Liver (tissue), 9 donors: ENCODE results near the gene DUOXA1. TPM values are rescaled to one million over a fixed set of nuclear protein-coding genes. Genes with fewer than 3 reads are reported as not detected.
A peak's percentile ranks its signal among the peaks of the same experiment; 100 is the strongest.
"Not testable (repeated sequence)": the region's sequence is repeated elsewhere in the genome, so short reads cannot be mapped to it uniquely, and the experiment has no call there.

Source experiments
- DNase-seq: peaks from one replicate; pipeline ENCODE4 v3.0.0-alpha.2; 2017; ENCODE audit warnings: low spot score
- H3K27ac ChIP-seq, 2 donors: one replicate each; pipeline ENCODE4 v1.7.0; 2013; ENCODE audit warnings: inconsistent platforms in 2 of 2, low read length in 2 of 2, control low read depth in 1 of 2, low read depth in 1 of 2, mild to moderate bottlenecking in 1 of 2
- H3K27me3 ChIP-seq, 4 donors: one replicate each; pipeline versions ENCODE4 v1.6.1 to v1.7.0; 2013; ENCODE audit warnings: low read length in 3 of 4, inconsistent platforms in 1 of 4, mild to moderate bottlenecking in 1 of 4, moderate library complexity in 1 of 4; ENCODE audit not compliant: control insufficient read depth in 4 of 4, insufficient read depth in 4 of 4
- H3K36me3 ChIP-seq, 4 donors: one replicate each; pipeline versions ENCODE4 v1.6.1 to v1.7.0; 2013; ENCODE audit warnings: low read length in 3 of 4, mild to moderate bottlenecking in 3 of 4, low read depth in 1 of 4, moderate library complexity in 1 of 4; ENCODE audit not compliant: control insufficient read depth in 4 of 4, insufficient read depth in 3 of 4
- H3K4me1 ChIP-seq, 4 donors: one replicate each; pipeline versions ENCODE4 v1.6.1 to v1.7.0; 2013; ENCODE audit warnings: low read length in 3 of 4, mild to moderate bottlenecking in 3 of 4, moderate library complexity in 1 of 4; ENCODE audit not compliant: control insufficient read depth in 4 of 4, insufficient read depth in 4 of 4
- H3K4me3 ChIP-seq, 3 donors: one replicate each; pipeline versions ENCODE4 v1.6.1 to v1.7.0; 2013; ENCODE audit warnings: low read length in 3 of 3, control low read depth in 1 of 3, low read depth in 1 of 3, mild to moderate bottlenecking in 1 of 3
- H3K9ac ChIP-seq, 2 donors: one replicate each; pipeline ENCODE4 v1.7.0; 2013; ENCODE audit warnings: low read length in 2 of 2, mild to moderate bottlenecking in 2 of 2, moderate library complexity in 2 of 2, control low read depth in 1 of 2, low read depth in 1 of 2
- H3K9me3 ChIP-seq, 4 donors: one replicate each; pipeline versions ENCODE4 v1.6.1 to v1.7.0; 2013; ENCODE audit warnings: low read length in 3 of 4; ENCODE audit not compliant: control insufficient read depth in 4 of 4
- FOXA1 ChIP-seq: IDR thresholded peaks from 2 replicates; pipeline ENCODE4 v1.6.1; 2016; ENCODE audit warnings: antibody characterized with exemption
- FOXA2 ChIP-seq: IDR thresholded peaks from 2 replicates; pipeline ENCODE4 v1.6.1; 2016; ENCODE audit warnings: antibody characterized with exemption
- GABPA ChIP-seq, 2 donors: IDR thresholded peaks in 1 of 2; conservative IDR thresholded peaks in 1 of 2; 2 replicates each; pipeline ENCODE4 v1.6.1; 2016; ENCODE audit warnings: antibody characterized with exemption in 2 of 2, mild to moderate bottlenecking in 1 of 2, moderate library complexity in 1 of 2
- HNF4A ChIP-seq, 2 donors: conservative IDR thresholded peaks; 2 replicates each; pipeline ENCODE4 v1.6.1; 2016; ENCODE audit warnings: antibody characterized with exemption in 2 of 2, mild to moderate bottlenecking in 2 of 2
- HNF4G ChIP-seq: IDR thresholded peaks from 2 replicates; pipeline ENCODE4 v1.6.1; 2016; ENCODE audit warnings: antibody characterized with exemption
- JUND ChIP-seq, 2 donors: IDR thresholded peaks; 2 replicates each; pipeline ENCODE4 v1.6.1; 2016; ENCODE audit warnings: antibody characterized with exemption in 2 of 2
- MAX ChIP-seq: IDR thresholded peaks from 2 replicates; pipeline ENCODE4 v1.6.1; 2016; ENCODE audit warnings: antibody characterized with exemption
- NR2F2 ChIP-seq: IDR thresholded peaks from 2 replicates; pipeline ENCODE4 v1.6.1; 2016; ENCODE audit warnings: antibody characterized with exemption
- RAD21 ChIP-seq, 2 donors: IDR thresholded peaks; 2 replicates each; pipeline ENCODE4 v1.6.1; 2016; ENCODE audit warnings: antibody characterized with exemption in 2 of 2, mild to moderate bottlenecking in 2 of 2
- RXRA ChIP-seq, 2 donors: IDR thresholded peaks; 2 replicates each; pipeline ENCODE4 v1.6.1; 2017 to 2018; ENCODE audit warnings: antibody characterized with exemption in 2 of 2, mild to moderate bottlenecking in 1 of 2
- SP1 ChIP-seq: IDR thresholded peaks from 2 replicates; pipeline ENCODE4 v1.6.1; 2018; ENCODE audit warnings: antibody characterized with exemption, mild to moderate bottlenecking
- TAF1 ChIP-seq: conservative IDR thresholded peaks from 2 replicates; pipeline ENCODE4 v1.6.1; 2016; ENCODE audit warnings: antibody characterized with exemption, mild to moderate bottlenecking
- ZBTB33 ChIP-seq: IDR thresholded peaks from 2 replicates; pipeline ENCODE4 v1.6.1; 2016; ENCODE audit warnings: antibody characterized with exemption
- WGBS: extraction: QIAGEN DNeasy Blood & Tissue Kit; methylation state at CpG from one replicate; pipeline ENCODE4 v1.1.7; 2013; 5-methylcytosine and 5-hydroxymethylcytosine counted together
- polyA plus RNA-seq, 2 donors: library from polyadenylated mRNA; stranded (reverse) in 1 of 2; unstranded in 1 of 2; fragments of 200-250 nt in 1 of 2; fragments of >200 nt in 1 of 2; fragmentation: Nextera tagmentation in 1 of 2; extraction: Ambion mirVana in 1 of 2; gene quantifications; one replicate each; pipeline versions ENCODE4 v1.2.1 to v1.2.3, GENCODE V29; 2013 to 2015
- total RNA-seq, 2 donors: library from RNA; depleted of rRNA; stranded (reverse); fragments of >200 nt; gene quantifications; one replicate each; pipeline ENCODE4 v1.2.3, GENCODE V29; 2014
- TF ChIP-seq, protein P1 (sequence below): IDR thresholded peaks from 2 replicates; pipeline ENCODE4 v1.6.1; 2016; ENCODE audit warnings: antibody characterized with exemption
- donor health status: healthy.
- donor health status: healthy.
- donor health status: healthy.
- donor health status: healthy.
- donor health status: healthy.

The DUOXA1 gene
- total and polyA plus RNA-seq, 4 donors, result 0.02 TPM; not detected in 3

GRCh38 chr15:45139770-45140169, 10.1 kb upstream of the DUOXA1 start (continued):
- TF ChIP-seq TAF1 (no peak), FOXA1 (no peak), FOXA2 (no peak), JUND (IDR thresholded peaks at IDR 0.05) (no peak), HNF4A (conservative IDR thresholded peaks at IDR 0.05) (no peak), RAD21 (IDR thresholded peaks at IDR 0.05) (no peak)

GRCh38 chr15:45138814-45139765, 9.4 kb upstream of the DUOXA1 start:
- Histone ChIP-seq H3K4me1 (peaks cover 0 to 9% (median 7%) of the 10 kb centered on the region in 4 donors), H3K4me3 (no peak overlapping the region), H3K36me3 (no peaks in the 10 kb centered on the region), H3K9ac (no peak overlapping the region), H3K27me3 (peaks cover 0 to 3% (median 1%) of the 10 kb centered on the region in 4 donors), H3K27ac (no peak overlapping the region), H3K9me3 (no peaks in the 10 kb centered on the region)
- TF ChIP-seq HNF4G (no peak), RXRA (IDR thresholded peaks at IDR 0.05) (peak; percentile 56 to 73)
- 57% methylated on average over 12 of the region's 12 CpGs for WGBS
- DNase-seq, result no peak

GRCh38 chr15:45137703-45138102, 8.0 kb upstream of the DUOXA1 start:
- Histone ChIP-seq H3K4me1 (peaks cover 0 to 9% (median 7%) of the 10 kb centered on the region in 4 donors), H3K4me3 (no peak overlapping the region), H3K27me3 (peaks cover 0 to 3% (median 2%) of the 10 kb centered on the region in 4 donors), H3K9me3 (no peaks in the 10 kb centered on the region), H3K27ac (no peak overlapping the region), H3K36me3 (no peaks in the 10 kb centered on the region), H3K9ac (no peak overlapping the region)
- no peak for DNase-seq
- 89% methylated on average over 8 of the region's 8 CpGs for WGBS
- no peak for TF ChIP-seq RXRA (IDR thresholded peaks at IDR 0.05)
- no peak for TF ChIP-seq FOXA2
- no peak for TF ChIP-seq GABPA (IDR thresholded peaks at IDR 0.05 in 1 of 2, conservative IDR thresholded peaks at IDR 0.05 in 1 of 2)
- TF ChIP-seq JUND (IDR thresholded peaks at IDR 0.05), result no peak
- TF ChIP-seq NR2F2, result no peak
- no peak for TF ChIP-seq SP1
- TF ChIP-seq, protein P1, sequence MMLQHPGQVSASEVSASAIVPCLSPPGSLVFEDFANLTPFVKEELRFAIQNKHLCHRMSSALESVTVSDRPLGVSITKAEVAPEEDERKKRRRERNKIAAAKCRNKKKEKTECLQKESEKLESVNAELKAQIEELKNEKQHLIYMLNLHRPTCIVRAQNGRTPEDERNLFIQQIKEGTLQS, result no peak

- 40% methylated on average over 10 of the region's 10 CpGs for WGBS
These were observed 6.7 kb upstream of the DUOXA1 start for GRCh38 chr15:45136378-45136764.

GRCh38 chr15:45135705-45136377, 6.2 kb upstream of the DUOXA1 start:
- H3K4me1 ChIP-seq, H3K9ac ChIP-seq, DNase-seq, H3K27ac ChIP-seq, H3K9me3 ChIP-seq, H3K27me3 ChIP-seq, H3K4me3 ChIP-seq, H3K36me3 ChIP-seq: not testable (repeated sequence)
- 31% methylated on average over 9 of the region's 37 CpGs for WGBS

More at GRCh38 chr15:45136378-45136764, 6.7 kb upstream of the DUOXA1 start:
- Histone ChIP-seq H3K27ac (no peak overlapping the region), H3K4me3 (no peak overlapping the region), H3K4me1 (peaks cover 0 to 9% (median 7%) of the 10 kb centered on the region in 4 donors), H3K9me3 (no peaks in the 10 kb centered on the region), H3K27me3 (peaks cover 0 to 3% (median 2%) of the 10 kb centered on the region in 4 donors), H3K36me3 (no peaks in the 10 kb centered on the region), H3K9ac (no peak overlapping the region)
- DNase-seq, result no peak
- TF ChIP-seq, protein P1, result no peak
- TF ChIP-seq MAX (no peak), GABPA (IDR thresholded peaks at IDR 0.05 in 1 of 2, conservative IDR thresholded peaks at IDR 0.05 in 1 of 2) (no peak), ZBTB33 (no peak)
